Stimulated activated CD8-positive, alpha-beta memory T cell treated with anti-CD3 and anti-CD28 coated beads, Interleukin-7, amount 100 ng/mL, for 1 hour (primary cell): ENCODE results near the gene SMLR1.

Experiments used
- DNase-seq, 2 donors: peaks; one replicate each; pipeline ENCODE4 v3.0.0-alpha.2; 2020; ENCODE audit warnings: low read depth in 2 of 2

Gene SMLR1

GRCh38 chr6:130825772-130826441 is 1.3 kb upstream of the SMLR1 start:
- no peak for DNase-seq

DNA sequence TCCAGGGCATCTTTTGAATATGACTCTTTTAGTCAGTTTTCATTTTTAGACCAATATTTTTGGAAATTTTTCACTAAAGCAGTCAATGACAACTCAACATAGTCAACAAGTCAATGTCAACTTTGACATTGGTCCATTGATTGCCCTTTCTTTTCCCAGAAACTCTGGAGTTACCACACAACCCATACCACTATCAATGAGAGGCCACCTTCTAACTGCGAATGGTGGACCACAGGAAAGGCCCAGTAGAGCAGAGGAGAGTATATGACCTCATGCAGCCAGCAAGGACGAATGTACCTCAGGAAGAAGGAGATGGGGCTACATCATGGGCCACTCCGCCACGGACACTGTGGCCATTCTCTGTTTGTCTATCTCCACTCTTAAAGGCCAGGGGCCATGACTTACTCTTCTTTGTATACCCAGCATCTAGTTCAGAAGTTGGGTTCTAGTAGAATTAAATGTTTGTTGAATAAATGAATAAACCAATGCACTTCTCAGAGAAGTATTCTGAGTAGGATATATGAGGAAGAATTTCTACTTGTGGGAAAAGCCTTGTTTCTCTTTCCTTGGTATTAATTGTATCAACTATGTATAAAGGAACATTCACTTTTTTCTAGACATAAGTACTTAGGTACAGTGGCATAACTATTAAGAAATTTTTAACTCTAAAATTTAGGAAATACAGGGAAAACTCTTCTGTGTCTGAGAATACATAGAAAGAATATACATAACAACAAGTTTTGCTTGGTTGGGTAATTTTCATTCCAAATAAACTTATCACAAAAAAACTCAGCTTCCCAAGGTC is 562 bp upstream of the SMLR1 start:
- DNase-seq = no peak

DNA sequence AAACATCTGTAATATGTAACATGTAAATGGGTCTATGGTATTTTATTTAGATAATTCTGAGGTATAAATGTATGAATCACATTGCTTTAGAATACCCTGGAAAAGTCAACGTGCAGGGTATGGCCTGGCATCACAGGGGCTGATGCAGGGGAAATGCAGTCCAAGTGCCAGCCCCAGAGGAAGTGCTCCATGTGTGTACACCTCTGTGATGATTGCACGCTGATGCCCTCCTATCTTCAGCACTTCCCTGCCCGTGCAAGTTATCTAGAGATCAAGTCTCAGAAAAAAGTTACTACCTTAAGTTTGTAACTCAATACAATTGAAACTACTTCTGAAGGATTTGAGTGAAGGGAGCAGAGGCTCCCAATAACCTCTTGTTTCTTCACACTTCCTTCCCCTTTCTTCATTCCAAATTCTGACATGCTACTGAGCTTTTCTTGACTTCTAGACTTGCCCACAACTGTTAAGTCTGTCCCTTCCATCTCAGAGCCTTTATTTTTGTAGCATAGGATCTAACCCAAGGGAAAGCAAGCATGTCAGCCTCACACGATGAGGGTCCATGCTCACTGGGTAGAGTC is 2.2 kb downstream of the SMLR1 start:
- no peak for DNase-seq

DNA sequence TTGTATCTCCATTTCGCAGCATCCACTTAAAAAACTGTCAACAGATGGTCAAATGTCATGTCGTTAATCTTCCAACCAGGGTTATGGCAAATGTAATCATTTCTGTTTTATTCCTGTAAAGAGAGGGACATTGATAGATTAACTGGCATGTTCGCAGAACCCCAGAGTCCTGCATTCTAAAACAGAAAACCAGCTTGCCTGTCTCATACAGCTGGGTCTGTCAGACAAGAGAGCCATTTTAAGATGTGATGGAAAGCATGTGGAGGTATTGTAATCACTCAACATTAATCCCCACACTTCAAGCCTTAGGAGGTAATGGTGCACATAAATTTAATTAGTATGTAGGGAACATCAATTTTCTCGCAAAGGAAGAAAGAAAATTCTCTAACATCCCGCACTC is 4.4 kb downstream of the SMLR1 start:
- no peak for DNase-seq

DNA sequence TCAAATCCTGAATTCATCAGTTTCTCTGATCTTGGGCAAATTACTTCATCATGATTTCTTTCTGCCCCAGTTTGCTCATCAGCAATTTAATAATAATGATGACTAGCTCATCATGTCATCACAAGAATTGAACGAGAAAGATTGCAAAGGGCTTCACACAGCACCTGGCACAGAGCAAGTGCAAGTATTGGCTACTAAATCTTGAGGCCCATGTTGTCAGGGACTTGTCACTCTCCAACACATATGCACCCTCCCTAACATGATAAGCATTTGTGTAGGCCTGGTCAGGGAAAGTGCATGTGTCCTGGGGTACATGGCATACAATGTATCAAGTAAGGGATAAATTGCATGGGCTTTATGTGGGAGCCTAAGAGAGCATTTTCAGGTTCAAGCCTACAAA is 6.4 kb downstream of the SMLR1 start:
- no peak for DNase-seq

DNA sequence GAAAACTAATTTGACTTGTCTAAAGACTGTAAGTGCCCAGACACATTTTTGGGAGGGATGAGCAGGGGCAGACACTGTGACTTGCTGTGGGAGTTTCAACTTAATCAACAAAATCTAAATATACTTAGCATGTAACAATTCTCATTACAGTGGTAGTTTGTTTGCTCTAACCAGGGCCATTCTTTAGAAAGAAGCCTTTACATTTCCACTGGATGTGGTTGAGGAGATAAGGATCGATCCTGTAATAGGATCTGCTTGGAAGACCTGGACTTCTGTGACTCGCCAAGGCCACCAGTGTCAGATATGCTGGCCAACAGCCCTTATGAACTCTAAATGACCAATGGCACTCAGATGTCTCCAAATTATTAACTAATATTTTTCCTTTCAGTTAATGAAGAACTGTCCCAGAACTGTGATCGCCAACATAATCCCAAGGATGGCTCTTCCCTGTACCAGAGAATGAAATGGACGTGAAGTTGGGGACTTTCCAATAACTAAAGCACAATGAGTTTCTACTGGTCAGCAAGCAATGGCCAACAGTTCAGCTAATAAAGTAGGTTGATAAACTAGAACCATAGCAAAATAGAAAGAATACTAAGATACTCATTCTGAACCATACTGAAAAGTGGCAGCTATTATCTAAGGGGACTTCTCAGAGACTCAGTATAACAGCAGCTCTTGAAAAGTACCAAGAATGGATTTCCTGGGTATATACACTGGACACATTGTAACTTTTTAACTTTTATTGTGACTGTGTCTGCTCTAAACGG is 7.5 kb downstream of the SMLR1 start:
- no peak for DNase-seq

- DNase-seq = no peak
Measured at GRCh38 chr6:130836055-130836640, 8.9 kb downstream of the SMLR1 start.

DNA sequence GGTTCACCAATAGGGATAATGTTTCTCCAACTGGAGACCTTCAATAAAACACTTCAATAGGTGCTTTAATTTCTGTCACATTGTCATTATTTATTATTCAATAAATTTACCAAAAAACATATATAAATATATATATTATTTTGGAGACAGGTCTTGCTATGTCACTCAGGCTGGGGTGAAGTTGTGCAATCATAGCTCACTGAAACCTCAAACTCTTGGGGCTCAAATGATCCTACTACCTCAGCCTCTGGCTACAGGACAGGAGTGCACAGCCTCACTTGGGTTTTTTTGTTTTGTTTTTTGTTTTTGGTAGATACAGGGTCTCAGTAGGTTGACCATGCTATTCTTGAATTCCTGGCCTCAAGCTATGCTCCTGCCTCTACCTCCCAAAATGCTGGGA is 9.9 kb downstream of the SMLR1 start:
- DNase-seq = no peak

- DNase-seq = no peak
Measured at GRCh38 chr6:130838250-130838860, 11.1 kb downstream of the SMLR1 start.

- no peak for DNase-seq
Measured at GRCh38 chr6:130838951-130839350, 11.7 kb downstream of the SMLR1 start.

- DNase-seq = no peak
Measured at GRCh38 chr6:130839379-130839778, 12.2 kb downstream of the SMLR1 start.

- no peak for DNase-seq
Measured at GRCh38 chr6:130840050-130840449, 12.8 kb downstream of the SMLR1 start.

DNA sequence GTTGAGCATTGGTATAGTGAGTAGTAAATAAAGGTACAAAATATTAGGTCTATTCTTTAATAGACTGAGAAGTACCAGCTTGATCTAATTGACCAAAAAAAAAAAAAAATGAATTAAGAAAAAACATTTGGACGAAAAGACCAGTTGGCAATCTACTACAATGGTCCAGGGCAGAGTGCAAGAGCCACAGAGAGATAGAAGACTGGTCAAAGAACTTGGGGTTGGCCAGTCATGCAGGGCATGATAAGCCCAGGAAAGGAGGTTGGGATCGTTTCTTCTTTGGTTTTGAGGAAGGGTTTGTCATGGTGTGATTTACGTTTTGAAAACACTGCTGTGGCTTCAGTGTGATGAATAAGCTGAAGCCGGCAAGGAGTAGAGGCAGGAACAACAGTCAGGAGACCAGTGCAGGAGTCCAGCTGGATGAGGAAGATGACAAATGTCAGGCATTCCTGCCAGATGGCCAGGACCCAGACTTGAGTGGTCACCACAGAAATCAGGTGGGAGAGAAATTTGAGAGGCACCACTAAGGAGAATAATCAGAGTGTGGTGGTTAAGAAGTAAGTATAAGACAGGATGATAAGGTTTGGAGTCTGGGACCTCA is 14.0 kb downstream of the SMLR1 start:
- no peak for DNase-seq

DNA sequence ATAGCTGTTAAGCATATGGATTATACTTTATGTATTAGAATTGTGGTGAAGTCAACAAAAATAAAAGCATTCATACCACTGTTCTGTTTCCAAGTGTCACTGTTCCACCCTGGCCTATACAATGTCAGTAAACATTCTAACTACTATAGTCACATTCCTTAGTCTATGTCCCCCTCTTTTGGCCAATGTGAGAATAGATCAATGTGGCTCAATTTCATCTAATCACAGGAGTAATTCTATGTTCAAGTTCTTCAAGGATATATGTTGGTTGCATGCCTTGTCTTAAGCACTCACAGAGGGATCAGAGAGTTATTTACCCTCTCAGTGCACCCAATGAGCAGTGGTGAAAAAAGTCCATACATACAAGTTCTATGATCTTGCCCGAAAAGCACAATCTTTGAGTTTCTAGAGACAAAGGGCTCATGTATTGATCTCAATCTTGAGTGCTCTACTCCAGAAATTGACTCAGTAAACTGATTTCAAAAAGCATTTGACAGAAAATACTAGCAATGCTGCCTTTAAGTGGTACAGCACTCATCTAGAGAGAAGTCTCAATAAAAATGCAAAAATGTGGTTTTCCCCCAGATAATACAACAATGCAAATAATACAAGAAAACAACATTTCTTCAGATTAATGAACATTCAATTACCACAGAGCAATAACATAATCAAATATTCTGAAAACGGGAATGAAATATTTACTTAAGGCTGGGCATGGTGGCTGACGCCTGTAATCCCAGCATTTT is 16.5 kb downstream of the SMLR1 start:
- no peak for DNase-seq

DNA sequence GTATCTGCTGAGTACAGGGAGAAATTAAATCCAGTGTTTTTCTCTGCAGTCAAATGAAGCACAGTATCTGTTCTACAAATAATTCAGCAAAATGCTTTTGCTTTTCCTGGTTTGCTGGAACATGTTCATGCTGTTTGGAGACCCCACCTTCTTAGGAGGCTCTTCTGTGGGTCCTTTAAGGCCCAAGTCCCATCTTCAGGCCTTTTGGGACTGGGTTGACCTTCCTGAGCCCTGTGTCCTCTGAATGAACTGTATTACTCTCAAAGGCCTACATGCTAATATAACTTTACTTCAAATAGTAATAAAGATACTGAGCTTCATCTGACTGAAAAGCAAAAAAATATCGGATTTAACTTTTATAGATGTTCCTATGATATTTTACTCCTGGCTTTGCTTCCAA is 19.3 kb downstream of the SMLR1 start:
- DNase-seq = no peak

- DNase-seq = no peak
Measured at GRCh38 chr6:130847001-130847910, 20.1 kb downstream of the SMLR1 start.

DNA sequence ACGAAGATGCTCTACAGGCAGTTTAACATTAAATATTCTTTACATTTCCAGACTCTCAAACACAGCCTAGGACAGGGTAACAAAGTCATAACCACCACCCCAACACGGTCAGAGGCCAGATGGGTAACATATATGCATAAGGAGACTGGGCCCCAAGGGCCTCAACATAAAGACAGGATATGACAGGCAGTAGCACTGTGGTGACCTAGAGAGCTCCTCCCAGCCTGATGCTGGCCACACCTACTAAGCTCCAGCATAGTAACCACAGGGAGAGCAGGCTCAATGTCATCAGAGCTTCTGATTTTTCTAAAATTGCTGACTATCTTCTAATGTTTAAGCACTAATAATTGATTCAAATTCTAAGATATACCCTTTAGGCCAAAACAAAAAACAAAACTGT is 21.7 kb downstream of the SMLR1 start:
- DNase-seq = no peak

DNA sequence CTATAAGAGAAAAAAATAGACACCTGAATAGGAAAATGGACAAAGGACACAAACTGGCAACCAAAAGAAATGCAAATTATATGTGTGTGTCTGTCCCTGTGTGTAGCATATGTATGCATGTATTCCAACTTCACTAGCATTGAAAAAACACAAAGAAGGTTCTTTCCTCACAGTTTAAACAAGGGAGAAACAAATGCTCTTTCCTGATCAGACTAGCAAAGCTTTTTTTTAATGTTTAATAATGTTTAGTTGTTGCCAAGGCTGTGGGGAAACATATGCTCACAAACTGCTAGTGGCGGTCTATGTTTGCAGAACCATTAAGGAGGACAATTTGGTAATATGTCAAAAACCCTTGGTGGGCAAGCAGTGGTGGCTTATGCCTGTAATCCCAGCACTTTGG is 22.4 kb downstream of the SMLR1 start:
- no peak for DNase-seq

DNA sequence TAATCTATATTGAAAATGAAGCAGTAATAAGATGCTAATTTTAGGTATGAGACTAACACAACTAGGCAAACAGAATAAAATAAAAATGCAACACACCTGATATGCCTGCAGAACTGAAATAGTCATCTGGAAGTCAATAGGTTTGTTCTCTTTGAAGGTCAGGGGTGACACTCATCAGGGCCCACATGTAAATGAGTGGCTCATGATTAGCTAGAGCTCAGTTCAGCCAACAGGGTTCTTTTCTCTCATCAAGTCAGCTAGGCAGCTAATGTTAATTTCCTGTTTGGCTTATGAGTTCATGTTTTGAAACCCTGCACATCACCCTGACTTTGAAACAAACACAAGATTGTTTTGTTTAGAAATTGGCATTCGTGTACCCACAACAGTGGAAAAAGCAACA is 23.8 kb downstream of the SMLR1 start:
- no peak for DNase-seq
